ENCODE results near the gene KRTAP6-3. TPM values are rescaled to one million over a fixed set of nuclear protein-coding genes. Genes with fewer than 3 reads are reported as not detected.

KRTAP6-3 gene, protein sequence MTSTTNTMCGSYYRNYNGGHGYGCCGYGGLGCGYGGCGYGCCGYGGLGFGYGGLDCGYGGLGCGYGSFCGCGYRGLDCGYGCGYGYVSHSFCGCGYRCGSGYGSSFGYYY
- polyA plus RNA-seq (ENCODE audit: insufficient read length) = not detected

GRCh38 chr21:30592140-30592539 is at the start of gene KRTAP6-3:
Gene KRTAP6-3 (plus strand): TSS chr21:30592440. CDS start chr21:30592446, 6 bp downstream.
- DNase-seq (ENCODE audit: low read depth) = no peak

DNA sequence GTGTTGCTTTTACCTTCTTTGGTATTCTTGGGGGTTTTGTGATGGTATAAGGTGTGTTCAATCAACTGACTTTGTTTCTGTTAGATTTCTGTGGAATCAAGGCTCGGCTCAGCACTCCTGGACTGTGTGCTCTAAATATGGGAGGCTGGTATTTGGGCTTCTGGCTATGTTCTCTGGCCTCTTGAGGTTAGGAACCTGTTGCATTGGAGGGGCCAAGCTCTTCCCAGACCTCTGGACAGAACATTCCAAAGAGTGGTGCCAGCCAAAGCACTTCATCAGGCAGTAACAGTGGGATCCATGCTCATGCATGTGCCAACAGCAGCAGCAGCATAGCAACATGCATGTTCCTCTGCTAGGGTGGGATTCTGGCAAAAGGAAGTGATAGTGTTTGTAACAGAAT is 39.5 kb upstream of the KRTAP6-3 start:
- no peak for DNase-seq (ENCODE audit: low read depth)

GRCh38 chr21:30555095-30555494 is 37.1 kb upstream of the KRTAP6-3 start:
- DNase-seq (ENCODE audit: low read depth) = no peak

DNA sequence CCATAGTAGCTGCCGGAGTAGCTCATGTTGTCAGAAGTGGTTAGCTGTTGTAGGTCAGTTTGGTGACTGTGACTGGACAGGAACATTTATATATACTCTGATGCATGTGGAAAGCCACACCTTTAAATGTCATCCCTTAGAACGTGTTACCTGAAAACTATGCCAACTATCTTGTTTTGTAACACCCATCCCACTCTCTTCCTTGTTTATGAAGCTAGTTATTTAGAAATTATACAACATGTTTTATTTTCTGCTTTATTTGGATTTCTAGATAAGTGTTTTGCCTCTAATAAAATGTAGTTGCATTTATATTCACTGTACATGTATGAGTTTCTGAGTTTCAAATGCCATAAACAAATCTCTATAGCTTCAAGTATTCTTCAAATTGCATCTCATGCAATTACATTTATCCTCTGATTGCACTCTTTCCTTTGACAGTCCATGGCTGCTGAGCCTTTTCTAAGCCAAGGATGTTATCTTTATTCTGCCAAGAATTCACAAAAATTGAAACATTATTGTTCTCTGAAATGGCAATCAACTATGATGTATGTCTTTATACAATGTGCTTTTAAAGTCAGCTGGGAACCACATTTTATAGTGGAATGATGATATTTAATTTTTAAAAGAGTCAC is 30.9 kb upstream of the KRTAP6-3 start, which contains the start of gene KRTAP19-7:
Gene KRTAP19-7, minus strand, starts transcription at position 51 of the 632 bp plus-strand sequence. Its CDS starts 25 bp downstream, at position 26.
- DNase-seq (ENCODE audit: low read depth) = no peak

DNA sequence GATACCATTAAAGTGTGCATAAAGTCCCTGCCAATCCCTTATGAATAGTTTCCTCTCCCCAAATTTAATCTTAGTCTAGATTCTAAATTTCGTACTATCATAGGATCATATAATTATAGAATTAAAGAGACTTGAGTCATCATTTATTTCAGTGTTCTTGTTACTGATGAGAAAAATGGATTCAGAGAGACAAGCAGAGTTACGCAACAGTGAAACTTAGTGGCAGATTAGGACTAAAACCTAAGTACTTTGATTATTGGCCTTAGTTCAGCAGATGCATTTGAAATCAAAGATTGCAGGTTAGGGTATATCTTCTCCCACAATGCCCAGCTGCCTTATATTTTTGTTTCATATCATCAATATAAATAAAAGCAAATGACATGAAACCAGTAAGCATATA is 30.3 kb upstream of the KRTAP6-3 start:
- no peak for DNase-seq (ENCODE audit: low read depth)

GRCh38 chr21:30563072-30563471 is 29.2 kb upstream of the KRTAP6-3 start:
- no peak for DNase-seq (ENCODE audit: low read depth)

DNA sequence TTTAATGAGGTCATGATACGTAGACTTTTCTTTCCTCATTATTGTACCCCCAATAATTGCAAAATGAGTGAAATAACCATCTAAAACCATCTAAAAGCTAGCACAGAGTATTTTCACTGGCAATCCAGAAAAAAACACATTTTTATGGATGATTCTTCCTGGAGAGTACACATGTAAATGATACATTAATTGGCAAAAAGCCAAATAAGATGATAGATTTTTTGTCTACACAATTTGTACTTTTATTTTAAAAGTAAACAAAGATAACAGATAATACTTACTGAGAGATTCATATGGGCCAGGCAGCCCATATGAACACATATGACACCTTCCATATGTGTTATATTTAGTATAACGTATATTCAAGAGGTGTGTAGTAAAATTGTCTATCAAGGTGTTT is 28.6 kb upstream of the KRTAP6-3 start:
- DNase-seq (ENCODE audit: low read depth) = no peak

GRCh38 chr21:30567617-30568016 is 24.6 kb upstream of the KRTAP6-3 start:
- DNase-seq (ENCODE audit: low read depth) = no peak

- no peak for DNase-seq (ENCODE audit: low read depth)
Measured at GRCh38 chr21:30577766-30578165, 14.5 kb upstream of the KRTAP6-3 start.

DNA sequence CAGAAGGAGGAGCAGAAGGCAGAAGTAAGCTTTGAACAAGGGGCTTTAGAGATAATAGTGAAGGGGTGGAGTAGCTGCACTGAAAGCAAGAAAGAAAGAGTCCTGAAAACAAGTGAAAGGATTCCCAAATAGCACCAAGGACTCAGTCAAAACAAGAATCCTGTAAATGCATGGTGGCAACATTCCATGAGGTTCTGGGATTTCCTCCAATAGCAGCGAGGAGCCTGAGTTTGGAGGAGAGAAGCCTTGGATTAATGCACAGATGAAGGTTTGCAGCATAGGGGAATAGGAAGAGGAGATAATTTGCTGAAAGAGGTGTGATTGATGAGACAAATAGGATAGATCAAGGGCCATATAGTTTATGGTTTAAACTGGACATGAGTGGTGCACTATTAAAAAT is 12.9 kb upstream of the KRTAP6-3 start:
- DNase-seq (ENCODE audit: low read depth) = peak; percentile 26

- no peak for DNase-seq (ENCODE audit: low read depth)
Measured at GRCh38 chr21:30580132-30580531, 12.1 kb upstream of the KRTAP6-3 start.

DNA sequence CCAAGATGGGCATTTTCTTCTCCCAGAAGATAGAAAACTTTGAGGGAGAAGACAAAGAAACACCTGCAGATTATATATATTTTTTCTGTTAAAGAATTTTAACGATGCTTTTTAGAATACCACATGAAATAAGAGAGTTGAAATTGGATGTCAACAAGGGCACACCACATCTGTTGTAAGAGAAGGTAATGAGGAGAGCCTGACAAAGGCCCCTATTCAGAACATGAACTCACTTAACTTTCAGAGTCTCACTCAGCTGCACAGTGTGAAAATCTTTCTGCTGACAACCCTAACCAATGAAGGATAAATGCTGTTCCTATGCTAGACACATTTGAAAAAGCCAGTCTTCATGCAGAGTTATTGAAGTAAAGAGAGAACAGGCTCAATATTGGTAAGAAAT is 9.4 kb upstream of the KRTAP6-3 start:
- no peak for DNase-seq (ENCODE audit: low read depth)

DNA sequence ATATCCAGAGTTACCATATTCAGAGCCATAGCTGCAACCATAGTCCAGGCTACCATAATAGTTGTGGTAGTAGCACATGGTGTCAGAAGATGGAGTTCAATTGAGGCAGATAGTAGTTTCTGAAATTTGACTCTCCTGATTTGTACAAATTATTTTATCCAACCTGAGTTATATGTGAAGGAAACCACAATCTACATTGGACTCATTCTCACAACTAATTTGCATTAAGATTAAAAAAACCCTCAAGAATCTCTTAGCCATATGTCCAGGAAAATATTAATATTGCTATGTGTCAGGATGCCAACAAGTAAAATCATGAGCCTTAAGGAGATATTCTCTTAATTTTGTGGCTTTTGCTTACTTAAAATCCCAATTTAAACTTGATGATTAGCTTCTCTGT is 1.9 kb upstream of the KRTAP6-3 start, which contains the start of gene KRTAP22-2:
Gene KRTAP22-2, minus strand, starts transcription at position 101 of the 400 bp plus-strand sequence.
- DNase-seq (ENCODE audit: low read depth) = no peak

DNA sequence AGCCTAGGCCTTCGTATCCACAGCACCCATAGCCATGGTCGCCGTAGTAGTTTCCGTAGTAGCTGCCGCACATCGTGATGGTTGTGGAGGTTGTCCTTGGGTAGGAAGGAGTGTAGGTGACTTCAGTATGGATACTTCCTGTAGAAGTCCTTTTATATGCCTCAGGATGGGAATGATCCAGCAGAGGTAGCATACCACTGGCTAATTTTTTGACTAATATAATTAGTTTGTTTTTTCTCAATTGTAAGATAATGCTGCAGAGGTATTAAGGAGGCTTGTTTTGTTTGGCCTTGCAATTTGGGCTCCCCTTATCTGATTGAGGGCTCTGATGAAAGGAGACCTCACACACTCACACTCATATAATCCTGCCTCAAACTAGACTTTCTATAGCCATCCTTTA is 6.6 kb downstream of the KRTAP6-3 start, which contains the start of gene KRTAP6-2:
Gene KRTAP6-2, minus strand, starts transcription at position 101 of the 400 bp plus-strand sequence. Its CDS starts 28 bp downstream, at position 73.
- no peak for DNase-seq (ENCODE audit: low read depth)

DNA sequence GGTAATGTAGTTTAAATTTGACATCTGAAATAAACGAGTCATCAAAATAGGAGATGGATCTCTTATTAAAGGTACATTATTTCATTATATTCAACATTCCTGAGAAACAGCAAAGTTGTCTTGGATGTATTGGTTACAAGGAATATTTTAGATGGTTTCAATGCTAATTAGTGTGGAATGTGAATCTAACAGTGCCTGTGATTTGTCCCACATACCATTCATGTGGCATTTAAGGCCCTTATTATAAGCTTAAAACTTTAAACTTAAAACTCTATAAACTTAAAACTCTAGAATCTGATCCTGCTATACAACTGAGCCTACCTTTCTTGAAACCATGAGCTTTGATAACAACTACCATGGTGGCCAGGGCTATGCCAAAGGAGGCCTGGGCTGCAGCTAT is 8.5 kb downstream of the KRTAP6-3 start, which contains the start of gene KRTAP22-1:
Gene KRTAP22-1, plus strand, starts transcription at position 301 of the 400 bp plus-strand sequence.
- no peak for DNase-seq (ENCODE audit: low read depth)

- no peak for DNase-seq (ENCODE audit: low read depth)
Measured at GRCh38 chr21:30605968-30606367, 13.7 kb downstream of the KRTAP6-3 start.

- no peak for DNase-seq (ENCODE audit: low read depth)
Measured at GRCh38 chr21:30612132-30612531, 19.9 kb downstream of the KRTAP6-3 start.

- no peak for DNase-seq (ENCODE audit: low read depth)
Measured at GRCh38 chr21:30613836-30614235, 21.6 kb downstream of the KRTAP6-3 start, which contains the start of gene KRTAP6-1. Gene KRTAP6-1 (minus strand): TSS chr21:30613930. CDS start chr21:30613904, 26 bp downstream.

DNA sequence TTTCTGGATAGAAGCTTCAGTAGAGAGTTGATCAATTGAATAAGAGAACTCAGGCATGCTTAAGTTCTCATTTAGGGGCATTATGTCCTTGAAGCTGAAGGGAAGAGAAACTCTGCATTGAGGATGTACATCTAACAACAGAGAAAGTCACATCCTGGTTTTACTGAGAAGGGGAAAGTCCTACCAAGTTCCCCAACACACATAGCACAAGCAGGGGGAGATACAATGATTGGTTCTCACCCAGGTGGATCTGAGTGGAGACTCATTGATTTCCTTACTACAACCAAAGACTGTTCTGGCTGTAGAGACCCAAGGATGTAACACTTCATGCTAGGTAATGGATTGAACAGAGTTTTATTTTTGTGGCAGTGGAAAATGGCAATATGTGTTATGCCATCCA is 23.0 kb downstream of the KRTAP6-3 start:
- no peak for DNase-seq (ENCODE audit: low read depth)

DNA sequence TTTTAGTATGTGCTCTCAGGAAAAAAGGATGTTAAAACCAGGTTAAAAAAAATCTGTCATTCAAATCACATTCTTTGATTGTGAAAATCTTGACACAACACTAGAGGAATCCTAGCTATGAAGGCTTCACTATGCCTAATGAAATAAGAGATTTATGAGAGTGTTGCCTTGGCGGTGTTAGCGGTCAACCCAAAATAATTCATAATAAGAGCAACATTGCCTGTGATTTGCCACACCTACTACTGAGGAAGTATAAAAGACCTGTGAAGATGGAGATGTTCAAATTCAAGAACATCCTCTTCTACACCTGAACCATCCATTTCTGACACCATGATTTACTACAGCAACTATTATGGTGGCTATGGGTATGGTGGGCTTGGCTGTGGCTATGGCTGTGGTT is 23.9 kb downstream of the KRTAP6-3 start, which contains the start of gene KRTAP20-1:
Gene KRTAP20-1, plus strand, starts transcription at position 301 of the 400 bp plus-strand sequence. Its CDS starts 30 bp downstream, at position 331.
- no peak for DNase-seq (ENCODE audit: low read depth)

DNA sequence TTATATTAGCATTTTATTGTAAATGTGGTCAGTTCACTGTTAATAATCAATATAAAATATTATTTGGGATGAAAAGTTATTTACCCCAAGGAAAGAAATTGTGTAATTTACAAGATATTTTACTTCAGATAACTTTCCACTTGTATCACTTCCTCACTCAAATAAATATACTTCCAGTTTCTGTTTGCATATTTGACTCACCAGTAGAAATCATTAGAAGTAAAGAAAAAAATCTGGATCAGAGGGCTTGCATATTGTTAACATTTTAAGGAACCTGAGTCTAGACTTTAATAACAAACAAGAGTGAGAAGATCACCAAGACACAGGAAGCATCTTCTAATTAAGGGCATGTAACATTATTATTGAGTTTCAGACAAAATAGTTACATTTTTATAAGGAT is 27.8 kb downstream of the KRTAP6-3 start:
- no peak for DNase-seq (ENCODE audit: low read depth)

DNA sequence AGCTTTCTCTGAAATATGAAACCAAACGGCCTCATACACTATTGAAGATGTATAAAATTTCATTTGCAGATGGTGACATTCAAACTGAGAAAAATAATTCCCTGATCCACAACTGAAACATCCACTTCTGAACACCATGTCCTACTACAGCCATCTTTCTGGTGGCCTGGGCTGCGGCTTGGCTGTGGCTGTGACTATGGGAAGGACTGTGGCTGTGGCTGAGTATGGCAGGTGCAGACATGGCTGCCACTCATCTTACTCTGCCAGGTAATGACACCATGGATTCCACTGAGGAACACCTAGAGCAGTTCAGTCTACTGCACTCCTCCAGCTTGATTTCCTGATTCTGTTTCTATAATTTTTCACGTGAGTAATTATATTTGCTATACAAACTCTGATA is 28.3 kb downstream of the KRTAP6-3 start, which contains the start of gene KRTAP20-4:
Gene KRTAP20-4, plus strand, starts transcription at position 106 of the 400 bp plus-strand sequence.
- no peak for DNase-seq (ENCODE audit: low read depth)

GRCh38 chr21:30623362-30623761 is 31.1 kb downstream of the KRTAP6-3 start:
- no peak for DNase-seq (ENCODE audit: low read depth)

Data from forelimb muscle (tissue), 1 donor.